ENCODE results near the gene ZNF485. TPM values are rescaled to one million over a fixed set of nuclear protein-coding genes. Genes with fewer than 3 reads are reported as not detected.
A peak's percentile ranks its signal among the peaks of the same experiment; 100 is the strongest.
"Not testable (repeated sequence)": the region's sequence is repeated elsewhere in the genome, so short reads cannot be mapped to it uniquely, and the experiment has no call there.

ZNF485 gene
- total RNA-seq, 1 donor from 2014 or later = 3.5 TPM

- H3K36me3 ChIP-seq = no peaks in the 10 kb centered on the region
- DNase-seq = no peak
- intact Hi-C loops (cut with DNase I) = no loop called here
- no peaks in the 10 kb centered on the region for H3K27me3 ChIP-seq (ENCODE audit: low read depth)
- H3K4me1 ChIP-seq = no peaks in the 10 kb centered on the region
- H3K4me3 ChIP-seq = no peak overlapping the region
- ATAC-seq = no peak
- no peaks in the 10 kb centered on the region for H3K9me3 ChIP-seq
- H3K27ac ChIP-seq = no peak overlapping the region
- TF ChIP-seq, protein P1, sequence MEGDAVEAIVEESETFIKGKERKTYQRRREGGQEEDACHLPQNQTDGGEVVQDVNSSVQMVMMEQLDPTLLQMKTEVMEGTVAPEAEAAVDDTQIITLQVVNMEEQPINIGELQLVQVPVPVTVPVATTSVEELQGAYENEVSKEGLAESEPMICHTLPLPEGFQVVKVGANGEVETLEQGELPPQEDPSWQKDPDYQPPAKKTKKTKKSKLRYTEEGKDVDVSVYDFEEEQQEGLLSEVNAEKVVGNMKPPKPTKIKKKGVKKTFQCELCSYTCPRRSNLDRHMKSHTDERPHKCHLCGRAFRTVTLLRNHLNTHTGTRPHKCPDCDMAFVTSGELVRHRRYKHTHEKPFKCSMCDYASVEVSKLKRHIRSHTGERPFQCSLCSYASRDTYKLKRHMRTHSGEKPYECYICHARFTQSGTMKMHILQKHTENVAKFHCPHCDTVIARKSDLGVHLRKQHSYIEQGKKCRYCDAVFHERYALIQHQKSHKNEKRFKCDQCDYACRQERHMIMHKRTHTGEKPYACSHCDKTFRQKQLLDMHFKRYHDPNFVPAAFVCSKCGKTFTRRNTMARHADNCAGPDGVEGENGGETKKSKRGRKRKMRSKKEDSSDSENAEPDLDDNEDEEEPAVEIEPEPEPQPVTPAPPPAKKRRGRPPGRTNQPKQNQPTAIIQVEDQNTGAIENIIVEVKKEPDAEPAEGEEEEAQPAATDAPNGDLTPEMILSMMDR (IDR thresholded peaks at IDR 0.05) = no peak
These were observed 21.2 kb upstream of the ZNF485 start for GRCh38 chr10:43585046-43585445.

GRCh38 chr10:43585981-43586729, 20.1 kb upstream of the ZNF485 start:
- TF ChIP-seq, protein P1 (IDR thresholded peaks at IDR 0.05) = no peak
- ATAC-seq = peak; percentile 42 to 71
- Histone ChIP-seq H3K9me3 (no peaks in the 10 kb centered on the region), H3K27me3 (ENCODE audit: low read depth) (no peaks in the 10 kb centered on the region), H3K36me3 (no peaks in the 10 kb centered on the region), H3K27ac (no peak overlapping the region), H3K4me3 (no peak overlapping the region), H3K4me1 (no peaks in the 10 kb centered on the region)
- intact Hi-C loops (cut with DNase I) = no loop called here
- DNase-seq = no peak

DNA sequence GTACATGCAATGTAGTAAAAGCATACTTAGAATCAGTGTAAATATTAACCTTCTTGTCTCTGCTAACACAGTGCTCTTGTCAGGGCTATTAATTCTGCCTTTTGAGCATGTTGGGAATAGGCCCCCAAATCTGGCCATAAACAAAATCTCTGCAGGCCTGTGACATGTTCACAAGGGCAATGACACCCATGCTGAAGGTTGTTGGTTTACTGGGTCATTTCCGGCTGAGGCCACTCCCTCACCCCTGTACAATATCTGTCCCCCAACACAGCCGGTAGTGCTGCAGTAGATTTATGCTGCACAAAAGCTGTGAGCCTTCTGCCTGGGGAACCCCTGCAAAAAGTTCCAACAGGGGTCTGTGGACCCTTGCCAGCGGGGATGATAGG, 19.5 kb upstream of the ZNF485 start:
- ATAC-seq; DNase-seq; H3K4me1 ChIP-seq; H3K4me3 ChIP-seq; intact Hi-C loops (cut with DNase I); H3K27ac ChIP-seq; H3K9me3 ChIP-seq; H3K27me3 ChIP-seq (ENCODE audit: low read depth); H3K36me3 ChIP-seq: not testable (repeated sequence)

GRCh38 chr10:43591303-43591904, 14.8 kb upstream of the ZNF485 start:
- H3K4me1 ChIP-seq = peaks cover 19% of the 10 kb centered on the region
- intact Hi-C loops (cut with DNase I) = no loop called here
- no peak overlapping the region for H3K27ac ChIP-seq
- no peaks in the 10 kb centered on the region for H3K9me3 ChIP-seq
- no peaks in the 10 kb centered on the region for H3K36me3 ChIP-seq
- no peak overlapping the region for H3K4me3 ChIP-seq
- no peaks in the 10 kb centered on the region for H3K27me3 ChIP-seq (ENCODE audit: low read depth)
- DNase-seq = no peak
- ATAC-seq = no peak
- TF ChIP-seq, protein P1 (IDR thresholded peaks at IDR 0.05) = no peak

DNA sequence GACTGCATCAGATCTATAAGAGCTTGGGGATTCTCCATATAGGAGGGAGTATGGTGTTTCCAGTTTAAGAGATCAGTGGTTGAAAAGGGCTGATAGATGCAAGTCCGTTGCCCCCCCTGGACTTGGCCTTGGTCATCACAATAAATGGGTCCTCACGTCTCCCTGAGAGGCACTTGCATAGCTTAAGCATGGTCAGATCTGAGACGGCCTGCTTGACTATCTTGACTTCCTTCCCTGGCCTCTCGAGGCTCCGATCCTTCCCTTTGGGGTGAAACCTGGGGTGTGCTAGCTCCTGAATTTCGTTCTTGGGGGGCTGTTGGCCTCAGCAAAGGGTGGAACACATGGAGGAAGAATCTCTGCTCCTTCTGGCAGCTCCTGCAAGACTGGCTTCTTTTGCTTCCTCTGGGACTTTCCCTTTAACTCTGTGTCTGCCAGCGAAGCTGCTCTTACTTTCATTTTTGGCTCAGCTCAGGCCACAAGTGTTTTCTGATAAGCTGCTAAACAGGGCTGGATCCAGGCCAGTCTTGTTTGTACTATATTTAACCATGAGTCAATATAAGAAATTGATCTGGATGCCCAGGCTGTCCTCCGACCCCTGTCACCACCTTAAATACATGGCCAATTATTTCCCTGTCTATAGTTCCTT, 11.2 kb upstream of the ZNF485 start:
- Histone ChIP-seq H3K9me3 (no peaks in the 10 kb centered on the region), H3K4me3 (peak overlapping the region; percentile 46), H3K36me3 (no peaks in the 10 kb centered on the region), H3K27ac (no peak overlapping the region), H3K4me1 (peaks cover 20% of the 10 kb centered on the region), H3K27me3 (ENCODE audit: low read depth) (no peaks in the 10 kb centered on the region)
- TF ChIP-seq, protein P1 (IDR thresholded peaks at IDR 0.05) = no peak
- intact Hi-C loops (cut with DNase I) = no loop called here
- DNase-seq (no peak), ATAC-seq (peak; percentile 42 to 58)
